ENCODE results near the gene DAAM1. TPM values are rescaled to one million over a fixed set of nuclear protein-coding genes. Genes with fewer than 3 reads are reported as not detected.

Gene DAAM1
- polyA plus RNA-seq, 2 of the 4 experiments (the other 2 are of a cell fraction): 6.8 to 10.8 TPM

- ChIA-PET POLR2A (no interaction called here), CTCF (interaction anchor here (2.5 kb wide), 1 partner anchor 8 kb away, joined by 7 read pairs; no protein-coding TSS in a partner anchor)
- TF ChIP-seq PHF8 (IDR thresholded peaks at IDR 0.05; ENCODE audit: borderline replicate concordance, low read depth) (no peak), FOXS1 (CRISPR knock-in tag; IDR thresholded peaks at IDR 0.05) (no peak), SREBF2 (IDR thresholded peaks at IDR 0.05) (no peak), CEBPB (IDR thresholded peaks at IDR 0.05) (no peak), KDM1A (IDR thresholded peaks at IDR 0.05; ENCODE audit: low read depth) (no peak), CBX2 (IDR thresholded peaks at IDR 0.05; ENCODE audit: borderline replicate concordance, low read depth) (no peak), RCOR1 (IDR thresholded peaks at IDR 0.05; ENCODE audit: low read depth, low read length) (no peak), USF2 (IDR thresholded peaks at IDR 0.05) (no peak), KDM5A (IDR thresholded peaks at IDR 0.05) (no peak), NFE2L2 (conservative IDR thresholded peaks at IDR 0.05; ENCODE audit: low read length) (no peak), RAD21 (conservative IDR thresholded peaks at IDR 0.05 in 1 of 2, IDR thresholded peaks at IDR 0.05 in 1 of 2) (no peak), POLR2AphosphoS2 (conservative IDR thresholded peaks at IDR 0.05; ENCODE audit: low read length) (no peak), ZNF302 (CRISPR knock-in tag; IDR thresholded peaks at IDR 0.05) (no peak), CBX8 (IDR thresholded peaks at IDR 0.05) (no peak), SMC3 (IDR thresholded peaks at IDR 0.05) (no peak), EHF (CRISPR knock-in tag; IDR thresholded peaks at IDR 0.05) (no peak), BHLHE40 (IDR thresholded peaks at IDR 0.05; ENCODE audit: low read depth, low read length) (no peak), NR3C1 (IDR thresholded peaks at IDR 0.05) (no peak), MAFK (IDR thresholded peaks at IDR 0.05; ENCODE audit: partially characterized antibody) (no peak), PBX3 (IDR thresholded peaks at IDR 0.05) (no peak)
- Histone ChIP-seq H3K4me1 (no peaks in the 10 kb centered on the region), H3K4me3 (no peak overlapping the region), H3K9me3 (no peaks in the 10 kb centered on the region), H3K4me2 (no peak overlapping the region), H3K27ac (no peak overlapping the region)
- DNase-seq (ENCODE audit: low read depth in 1 of 2, low spot score in 1 of 2) (no peak), ATAC-seq (no peak), FAIRE-seq (no peak)
- 80% methylated on average over 1 of the region's 1 CpG for WGBS (ENCODE audit: missing lambda C conversion rate)
Observed at GRCh38 chr14:59217011-59217410, 28.5 kb downstream of the DAAM1 start.

GRCh38 chr14:59221568-59221967, 33.1 kb downstream of the DAAM1 start:
- no peak overlapping the region for H3K4me3 ChIP-seq
- no peaks in the 10 kb centered on the region for H3K4me1 ChIP-seq
- FAIRE-seq: no peak
- DNase-seq (ENCODE audit: low read depth in 1 of 2, low spot score in 1 of 2): no peak
- WGBS (ENCODE audit: missing lambda C conversion rate): 51% methylated on average over 2 of the region's 2 CpGs
- H3K27ac ChIP-seq: no peak overlapping the region
- ATAC-seq: no peak
- TF ChIP-seq CBX2 (IDR thresholded peaks at IDR 0.05; ENCODE audit: borderline replicate concordance, low read depth): no peak
- TF ChIP-seq SREBF2 (IDR thresholded peaks at IDR 0.05): no peak
- no peak for TF ChIP-seq FOXS1 (CRISPR knock-in tag; IDR thresholded peaks at IDR 0.05)
- TF ChIP-seq BHLHE40 (IDR thresholded peaks at IDR 0.05; ENCODE audit: low read depth, low read length): no peak
- TF ChIP-seq MAX (IDR thresholded peaks at IDR 0.05): no peak
- TF ChIP-seq NR3C1 (IDR thresholded peaks at IDR 0.05): no peak
- TF ChIP-seq JUNB (IDR thresholded peaks at IDR 0.05): no peak
- TF ChIP-seq CTCF (IDR thresholded peaks at IDR 0.05): no peak
- H3K9me3 ChIP-seq: no peaks in the 10 kb centered on the region
- H3K4me2 ChIP-seq: no peak overlapping the region
- ChIA-PET POLR2A (no interaction called here), CTCF (no interaction called here)

Measured in A549 (cell line).